HG02970 (cell line): ENCODE results near the gene NNMT.

Experiments used
- ATAC-seq: cut with Tn5 transposase; IDR thresholded peaks from one replicate; pipeline ENCODE4 v1.9.1; 2021; ENCODE audit warnings: mild to moderate bottlenecking, moderate library complexity, moderate number of reproducible peaks; ENCODE audit not compliant: unreplicated experiment, low FRiP score

The NNMT gene

GRCh38 chr11:114343020-114343419 is 46.8 kb downstream of the NNMT start:
- no peak for ATAC-seq

- no peak for ATAC-seq
Observed at GRCh38 chr11:114343493-114343892, 47.3 kb downstream of the NNMT start.

- ATAC-seq: no peak
Observed at GRCh38 chr11:114344494-114344893, 48.3 kb downstream of the NNMT start.

GRCh38 chr11:114345575-114346222 is 49.5 kb downstream of the NNMT start:
- ATAC-seq: no peak

- no peak for ATAC-seq
Observed at GRCh38 chr11:114346709-114347141, 50.5 kb downstream of the NNMT start.

- ATAC-seq: no peak
Observed at GRCh38 chr11:114348200-114349191, 52.3 kb downstream of the NNMT start.

- ATAC-seq: no peak
Observed at GRCh38 chr11:114350022-114350421, 53.8 kb downstream of the NNMT start.

GRCh38 chr11:114353443-114353842 is 57.2 kb downstream of the NNMT start:
- ATAC-seq: no peak

- no peak for ATAC-seq
Observed at GRCh38 chr11:114354076-114354475, 57.9 kb downstream of the NNMT start.

GRCh38 chr11:114358716-114359115 is 62.5 kb downstream of the NNMT start:
- no peak for ATAC-seq

GRCh38 chr11:114359342-114359741 is 63.1 kb downstream of the NNMT start:
- ATAC-seq: no peak

- ATAC-seq: no peak
Observed at GRCh38 chr11:114362326-114362725, 66.1 kb downstream of the NNMT start.

GRCh38 chr11:114362958-114363357 is 66.8 kb downstream of the NNMT start:
- no peak for ATAC-seq
